Inferior parietal cortex (tissue), 1 donor: ENCODE measurements around the gene ATF7.

ENCODE experiments used
- DNase-seq: peaks from one replicate; pipeline ENCODE4 v3.0.0-alpha.2; 2016; ENCODE audit errors: extremely low spot score

ATF7 gene

GRCh38 chr12:53459097-53459496, 167.1 kb downstream of the ATF7 start:
- no peak for DNase-seq
